Esophagus squamous epithelium (tissue), 5 donors: ENCODE results near the gene CYP2F1. TPM values are rescaled to one million over a fixed set of nuclear protein-coding genes. Genes with fewer than 3 reads are reported as not detected.

Source experiments
- DNase-seq: peaks from one replicate; lab custom pipeline; 2025; lab: John Stamatoyannopoulos, UW
- H3K27ac ChIP-seq, 4 donors: fragments of 200-600 bp; sonication (generic); one replicate each; pipeline ENCODE4 v1.5.1; 2016 to 2019; ENCODE audit warnings: mild to moderate bottlenecking in 1 of 4
- H3K27me3 ChIP-seq, 4 donors: fragments of 200-600 bp; sonication (generic); 1 replicate in 3 of 4; 2 replicates in 1 of 4; pipeline versions ENCODE4 v1.5.1 to v1.6.0; 2017 to 2021; ENCODE audit warnings: antibody characterized with exemption in 1 of 4
- H3K36me3 ChIP-seq, 3 donors: fragments of 200-600 bp; sonication (generic); one replicate each; pipeline ENCODE4 v1.5.1; 2016 to 2019
- H3K4me1 ChIP-seq, 3 donors: fragments of 200-600 bp; sonication (generic); one replicate each; pipeline ENCODE4 v1.5.1; 2017 to 2019
- H3K4me3 ChIP-seq, 4 donors: fragments of 200-600 bp; sonication (generic); 1 replicate in 3 of 4; 2 replicates in 1 of 4; pipeline ENCODE4 v1.5.1; 2016 to 2019; ENCODE audit warnings: mild to moderate bottlenecking in 2 of 4, moderate library complexity in 1 of 4
- H3K9me3 ChIP-seq, 3 donors: fragments of 200-600 bp; sonication (generic); one replicate each; pipeline ENCODE4 v1.5.1; 2016 to 2019
- POLR2A ChIP-seq, 4 donors: fragments of 450-650 bp; IDR thresholded peaks; one replicate each; pipeline ENCODE4 v1.6.1; 2017; ENCODE audit warnings: antibody characterized with exemption in 4 of 4, mild to moderate bottlenecking in 4 of 4, moderate library complexity in 3 of 4
- WGBS, 2 donors: methylation state at CpG; one replicate each; pipeline ENCODE4 v1.1.5; 2018; 5-methylcytosine and 5-hydroxymethylcytosine counted together
- intact Hi-C: fragments of 100-400 bp; cut with DNase I; formaldehyde crosslinking; loops from one replicate; pipeline ENCODE4 v1.15.0; 2022
- total RNA-seq, 4 donors: library from RNA; depleted of rRNA; stranded (reverse); fragments of >200 nt; gene quantifications; one replicate each; pipeline ENCODE4 v1.1.0, GENCODE V29; 2016
- TF ChIP-seq, protein P1 (sequence below), 6 experiments: fragments of 450-650 bp in 4 of 6; fragments of 200-600 bp in 2 of 6; sonication (generic) in 2 of 6; IDR thresholded peaks; one replicate each; pipeline ENCODE4 v1.5.1; 2016 to 2019; ENCODE audit warnings: antibody characterized with exemption in 6 of 6, mild to moderate bottlenecking in 4 of 6, moderate library complexity in 4 of 6
- donor health status: DM: yes; HTN: yes; CAD: no.

The CYP2F1 gene, protein sequence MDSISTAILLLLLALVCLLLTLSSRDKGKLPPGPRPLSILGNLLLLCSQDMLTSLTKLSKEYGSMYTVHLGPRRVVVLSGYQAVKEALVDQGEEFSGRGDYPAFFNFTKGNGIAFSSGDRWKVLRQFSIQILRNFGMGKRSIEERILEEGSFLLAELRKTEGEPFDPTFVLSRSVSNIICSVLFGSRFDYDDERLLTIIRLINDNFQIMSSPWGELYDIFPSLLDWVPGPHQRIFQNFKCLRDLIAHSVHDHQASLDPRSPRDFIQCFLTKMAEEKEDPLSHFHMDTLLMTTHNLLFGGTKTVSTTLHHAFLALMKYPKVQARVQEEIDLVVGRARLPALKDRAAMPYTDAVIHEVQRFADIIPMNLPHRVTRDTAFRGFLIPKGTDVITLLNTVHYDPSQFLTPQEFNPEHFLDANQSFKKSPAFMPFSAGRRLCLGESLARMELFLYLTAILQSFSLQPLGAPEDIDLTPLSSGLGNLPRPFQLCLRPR
- 1 to 10 TPM in 1 of 4 donors, under 1 TPM in 1, not detected in 2; 0.19 to 1.6 TPM for total RNA-seq

DNA sequence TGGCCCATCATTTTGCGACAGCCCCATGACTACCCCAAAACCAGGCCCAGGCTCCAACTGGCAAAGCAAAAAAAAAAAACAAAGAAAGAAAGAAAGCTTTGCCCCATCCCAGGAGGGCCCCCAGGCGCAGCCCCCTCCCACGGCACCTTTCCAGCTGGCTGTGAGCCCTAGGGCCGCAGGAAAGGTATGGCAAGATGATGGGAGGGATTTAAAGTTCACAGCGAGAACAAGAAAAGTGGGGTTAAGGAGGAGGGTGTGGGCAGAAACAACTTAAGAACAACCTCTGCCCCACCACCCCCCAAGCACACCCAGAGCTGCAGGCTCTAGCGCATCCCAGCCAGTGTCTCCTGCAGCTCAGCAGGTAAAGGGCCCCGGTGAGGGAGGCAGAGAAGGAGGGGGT lies at the start of gene CYP2F1:
Gene CYP2F1 (plus strand): TSS at position 301 of the 400 bp plus-strand sequence. CDS start 1,757 bp downstream, outside the sequence.
- no peak for DNase-seq
- Histone ChIP-seq H3K36me3 (no peaks in the 10 kb centered on the region), H3K4me1 (peaks cover 2 to 25% (median 6%) of the 10 kb centered on the region in 3 donors), H3K27ac (peak within 1 kb of the TSS in 3 of 4 donors; percentile 38 to 73 (median 67)), H3K9me3 (no peaks in the 10 kb centered on the region), H3K27me3 (peaks cover 0 to 10% (median 0%) of the 10 kb centered on the region in 4 donors), H3K4me3 (no peak within 1 kb of the TSS)
- TF ChIP-seq, protein P1, sequence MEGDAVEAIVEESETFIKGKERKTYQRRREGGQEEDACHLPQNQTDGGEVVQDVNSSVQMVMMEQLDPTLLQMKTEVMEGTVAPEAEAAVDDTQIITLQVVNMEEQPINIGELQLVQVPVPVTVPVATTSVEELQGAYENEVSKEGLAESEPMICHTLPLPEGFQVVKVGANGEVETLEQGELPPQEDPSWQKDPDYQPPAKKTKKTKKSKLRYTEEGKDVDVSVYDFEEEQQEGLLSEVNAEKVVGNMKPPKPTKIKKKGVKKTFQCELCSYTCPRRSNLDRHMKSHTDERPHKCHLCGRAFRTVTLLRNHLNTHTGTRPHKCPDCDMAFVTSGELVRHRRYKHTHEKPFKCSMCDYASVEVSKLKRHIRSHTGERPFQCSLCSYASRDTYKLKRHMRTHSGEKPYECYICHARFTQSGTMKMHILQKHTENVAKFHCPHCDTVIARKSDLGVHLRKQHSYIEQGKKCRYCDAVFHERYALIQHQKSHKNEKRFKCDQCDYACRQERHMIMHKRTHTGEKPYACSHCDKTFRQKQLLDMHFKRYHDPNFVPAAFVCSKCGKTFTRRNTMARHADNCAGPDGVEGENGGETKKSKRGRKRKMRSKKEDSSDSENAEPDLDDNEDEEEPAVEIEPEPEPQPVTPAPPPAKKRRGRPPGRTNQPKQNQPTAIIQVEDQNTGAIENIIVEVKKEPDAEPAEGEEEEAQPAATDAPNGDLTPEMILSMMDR (IDR thresholded peaks at IDR 0.05) = no peak
- no peak for TF ChIP-seq POLR2A (IDR thresholded peaks at IDR 0.05)
- 45 to 64% methylated on average over 6 of the region's 7 CpGs for WGBS, 2 donors
- intact Hi-C loops = no loop called here

DNA sequence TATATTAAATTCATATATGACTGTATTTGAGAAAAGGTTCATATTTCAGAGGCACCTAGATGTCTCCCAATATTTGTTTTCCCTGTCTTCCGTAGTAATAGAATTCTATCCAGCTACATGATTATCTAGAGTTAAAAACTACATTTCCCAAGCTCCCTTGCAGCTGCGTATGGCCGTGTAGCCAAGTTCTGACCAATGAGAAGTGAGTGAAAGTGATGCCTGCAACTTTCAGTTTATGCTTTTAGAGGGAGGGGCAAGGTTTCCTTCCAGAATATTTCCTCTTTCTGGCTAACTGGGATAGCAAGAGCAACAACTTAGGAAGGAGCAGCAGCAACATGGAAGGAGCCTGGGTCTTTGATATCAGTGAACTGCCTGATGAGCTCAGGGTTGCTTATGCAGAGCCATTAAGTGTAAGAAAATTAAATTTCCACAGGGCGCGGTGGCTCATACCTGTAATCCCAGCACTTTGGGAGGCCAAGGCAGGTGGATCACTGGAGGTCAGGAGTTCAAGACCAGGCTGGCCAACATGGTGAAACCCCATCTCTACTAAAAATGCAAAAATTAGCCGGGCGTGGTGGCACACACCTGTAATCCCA lies 49.2 kb upstream of the CYP2F1 start:
- no peak for DNase-seq
- peaks cover 0 to 42% (median 0%) of the 10 kb centered on the region in 4 donors for H3K27me3 ChIP-seq
- intact Hi-C loops = no loop called here
- H3K9me3 ChIP-seq = no peaks in the 10 kb centered on the region
- H3K4me3 ChIP-seq = no peak overlapping the region
- no peak for TF ChIP-seq POLR2A (IDR thresholded peaks at IDR 0.05)
- TF ChIP-seq, protein P1 (IDR thresholded peaks at IDR 0.05) = no peak
- WGBS, 2 donors = 59 to 64% methylated on average over 7 of the region's 7 CpGs
- no peaks in the 10 kb centered on the region for H3K36me3 ChIP-seq
- no peak overlapping the region for H3K27ac ChIP-seq
- no peaks in the 10 kb centered on the region for H3K4me1 ChIP-seq

DNA sequence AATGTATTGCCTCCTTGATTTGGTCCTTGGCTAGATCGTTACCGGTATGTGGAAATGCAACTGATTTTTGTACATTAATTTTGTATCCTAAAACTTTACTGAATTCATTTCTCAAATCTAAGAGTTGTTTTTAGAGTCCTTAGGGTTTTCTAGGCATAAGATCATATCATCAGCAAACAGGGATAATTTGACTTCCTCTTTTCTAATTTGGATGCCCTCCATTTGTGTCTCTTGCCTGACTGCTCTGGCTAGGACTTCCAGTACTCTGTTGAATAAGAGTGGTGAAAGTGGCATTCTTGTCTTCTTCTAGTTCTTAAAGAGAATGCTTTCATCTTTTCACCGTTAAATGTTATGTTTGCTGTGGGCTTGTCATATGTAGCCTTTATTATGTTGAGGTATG lies 37.9 kb upstream of the CYP2F1 start:
- TF ChIP-seq, protein P1 (IDR thresholded peaks at IDR 0.05) = no peak
- TF ChIP-seq POLR2A (IDR thresholded peaks at IDR 0.05) = no peak
- Histone ChIP-seq H3K27me3 (peaks cover 0 to 48% (median 0%) of the 10 kb centered on the region in 4 donors), H3K36me3 (no peaks in the 10 kb centered on the region), H3K27ac (no peak overlapping the region), H3K9me3 (peaks cover 0 to 10% (median 0%) of the 10 kb centered on the region in 3 donors), H3K4me3 (no peak overlapping the region), H3K4me1 (no peaks in the 10 kb centered on the region)
- no peak for DNase-seq
- intact Hi-C loops = no loop called here
- WGBS, 2 donors = 69 to 76% methylated on average over 3 of the region's 3 CpGs

DNA sequence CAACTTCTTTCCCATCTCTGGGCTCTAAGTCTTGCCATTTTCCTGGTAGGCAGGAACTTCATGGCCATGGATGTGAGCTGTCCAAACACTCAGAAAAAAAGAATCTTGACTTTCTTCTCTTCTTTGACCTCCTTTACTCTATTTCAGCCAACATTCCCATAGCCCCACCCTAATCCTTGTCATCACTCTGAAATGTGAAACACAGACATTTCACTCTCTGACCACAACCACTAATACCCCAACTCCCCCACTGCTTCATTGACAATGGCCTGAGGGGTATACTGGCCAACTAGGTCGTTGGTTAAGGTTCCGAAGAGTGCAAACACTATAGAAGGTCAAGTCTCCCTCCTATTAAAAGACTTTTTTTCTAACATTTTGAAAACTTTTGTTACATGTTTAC lies 30.7 kb upstream of the CYP2F1 start:
- TF ChIP-seq, protein P1 (IDR thresholded peaks at IDR 0.05) = no peak
- no peak for TF ChIP-seq POLR2A (IDR thresholded peaks at IDR 0.05)
- Histone ChIP-seq H3K4me3 (no peak overlapping the region), H3K4me1 (no peaks in the 10 kb centered on the region), H3K9me3 (peaks cover 0 to 10% (median 0%) of the 10 kb centered on the region in 3 donors), H3K27me3 (peaks cover 0 to 46% (median 0%) of the 10 kb centered on the region in 4 donors), H3K27ac (no peak overlapping the region), H3K36me3 (no peaks in the 10 kb centered on the region)
- no peak for DNase-seq
- intact Hi-C loops = no loop called here
- WGBS, 2 donors = 70 to 72% methylated on average over 2 of the region's 2 CpGs
